ENCODE results near the gene NTM.

- TF ChIP-seq CTCF (IDR thresholded peaks at IDR 0.05; ENCODE audit: insufficient read depth, low read length), result no peak
- TF ChIP-seq GABPA (IDR thresholded peaks at IDR 0.05; ENCODE audit: low read depth), result no peak
- TF ChIP-seq POLR2AphosphoS5 (IDR thresholded peaks at IDR 0.05; ENCODE audit: low read depth), result no peak
Observed at GRCh38 chr11:132101881-132102280, 731.5 kb downstream of the NTM start.
